ENCODE data around the gene CACNA1B. TPM values are rescaled to one million over a fixed set of nuclear protein-coding genes. Genes with fewer than 3 reads are reported as not detected.

Gene CACNA1B
- total RNA-seq, 1 experiment from 2014 or later = 0.34 TPM

GRCh38 chr9:137843355-137843754 is 34.2 kb upstream of the CACNA1B start:
- no peaks in the 10 kb centered on the region for H3K36me3 ChIP-seq (ENCODE audit: insufficient read depth, low read length, poor library complexity, severe bottlenecking)
- ChIA-PET POLR2A (ENCODE audit: low non-redundant PET) (no interaction called here), CTCF (no interaction called here)
- no peaks in the 10 kb centered on the region for H3K4me1 ChIP-seq (ENCODE audit: insufficient read depth, low read length, poor library complexity, severe bottlenecking)
- TF ChIP-seq EZH2 (IDR thresholded peaks at IDR 0.05; ENCODE audit: borderline replicate concordance, low read depth, low read length, poor library complexity, severe bottlenecking) = no peak
- no peak for TF ChIP-seq CTCF (conservative IDR thresholded peaks at IDR 0.05; ENCODE audit: low read depth, low read length)
- DNase-seq (ENCODE audit: low spot score) = no peak
- no peak overlapping the region for H3K27ac ChIP-seq (ENCODE audit: low read depth, low read length, poor library complexity, severe bottlenecking)
- H3K27me3 ChIP-seq (replicated peaks; ENCODE audit: insufficient read depth, low read depth, low read length, poor library complexity) = no peaks in the 10 kb centered on the region
- BruUV-seq (replicated peaks) = no TSS peak
- H3K9me3 ChIP-seq (ENCODE audit: low read depth, low read length, poor library complexity, severe bottlenecking) = no peaks in the 10 kb centered on the region
- intact Hi-C loops (cut with micrococcal nuclease; ENCODE audit: unreplicated experiment) = no loop called here
- H3K4me3 ChIP-seq (ENCODE audit: low read depth, low read length, poor library complexity, severe bottlenecking) = no peak overlapping the region

- no peaks in the 10 kb centered on the region for H3K4me1 ChIP-seq (ENCODE audit: insufficient read depth, low read length, poor library complexity, severe bottlenecking)
- no peaks in the 10 kb centered on the region for H3K36me3 ChIP-seq (ENCODE audit: insufficient read depth, low read length, poor library complexity, severe bottlenecking)
- no peaks in the 10 kb centered on the region for H3K27me3 ChIP-seq (replicated peaks; ENCODE audit: insufficient read depth, low read depth, low read length, poor library complexity)
- no TSS peak for BruUV-seq (replicated peaks)
- TF ChIP-seq CTCF (conservative IDR thresholded peaks at IDR 0.05; ENCODE audit: low read depth, low read length) (no peak), EZH2 (IDR thresholded peaks at IDR 0.05; ENCODE audit: borderline replicate concordance, low read depth, low read length, poor library complexity, severe bottlenecking) (no peak)
- POLR2A ChIA-PET (ENCODE audit: low non-redundant PET) = no interaction called here
- CTCF ChIA-PET = no interaction called here
- H3K9me3 ChIP-seq (ENCODE audit: low read depth, low read length, poor library complexity, severe bottlenecking) = peaks cover 9% of the 10 kb centered on the region
- DNase-seq (ENCODE audit: low spot score) = no peak
- intact Hi-C loops (cut with micrococcal nuclease; ENCODE audit: unreplicated experiment) = no loop called here
- H3K27ac ChIP-seq (ENCODE audit: low read depth, low read length, poor library complexity, severe bottlenecking) = no peak overlapping the region
- no peak overlapping the region for H3K4me3 ChIP-seq (ENCODE audit: low read depth, low read length, poor library complexity, severe bottlenecking)
Measured at GRCh38 chr9:137851516-137852267, 25.9 kb upstream of the CACNA1B start.

- ChIA-PET CTCF (no interaction called here), POLR2A (ENCODE audit: low non-redundant PET) (no interaction called here)
- BruUV-seq (replicated peaks) = no TSS peak
- Histone ChIP-seq H3K4me3 (ENCODE audit: low read depth, low read length, poor library complexity, severe bottlenecking) (no peak overlapping the region), H3K27ac (ENCODE audit: low read depth, low read length, poor library complexity, severe bottlenecking) (no peak overlapping the region), H3K9me3 (ENCODE audit: low read depth, low read length, poor library complexity, severe bottlenecking) (peaks cover 9% of the 10 kb centered on the region), H3K36me3 (ENCODE audit: insufficient read depth, low read length, poor library complexity, severe bottlenecking) (no peaks in the 10 kb centered on the region), H3K27me3 (replicated peaks; ENCODE audit: insufficient read depth, low read depth, low read length, poor library complexity) (no peaks in the 10 kb centered on the region), H3K4me1 (ENCODE audit: insufficient read depth, low read length, poor library complexity, severe bottlenecking) (no peaks in the 10 kb centered on the region)
- TF ChIP-seq CTCF (conservative IDR thresholded peaks at IDR 0.05; ENCODE audit: low read depth, low read length) (no peak), EZH2 (IDR thresholded peaks at IDR 0.05; ENCODE audit: borderline replicate concordance, low read depth, low read length, poor library complexity, severe bottlenecking) (no peak)
- no peak for DNase-seq (ENCODE audit: low spot score)
- intact Hi-C loops (cut with micrococcal nuclease; ENCODE audit: unreplicated experiment) = no loop called here
Measured at GRCh38 chr9:137853392-137853995, 24.1 kb upstream of the CACNA1B start.
